GM12874 (cell line): Measurements from ENCODE around the gene SART1.

ENCODE experiments used
- CTCF ChIP-seq: IDR thresholded peaks from 2 replicates; pipeline ENCODE4 v1.5.1; 2011; ENCODE audit warnings: low read depth, mild to moderate bottlenecking, control low read depth, low read length, moderate library complexity; ENCODE audit not compliant: insufficient read depth

SART1 gene

GRCh38 chr11:65925397-65925796 lies 36.1 kb upstream of the SART1 start:
- TF ChIP-seq CTCF: no peak

DNA sequence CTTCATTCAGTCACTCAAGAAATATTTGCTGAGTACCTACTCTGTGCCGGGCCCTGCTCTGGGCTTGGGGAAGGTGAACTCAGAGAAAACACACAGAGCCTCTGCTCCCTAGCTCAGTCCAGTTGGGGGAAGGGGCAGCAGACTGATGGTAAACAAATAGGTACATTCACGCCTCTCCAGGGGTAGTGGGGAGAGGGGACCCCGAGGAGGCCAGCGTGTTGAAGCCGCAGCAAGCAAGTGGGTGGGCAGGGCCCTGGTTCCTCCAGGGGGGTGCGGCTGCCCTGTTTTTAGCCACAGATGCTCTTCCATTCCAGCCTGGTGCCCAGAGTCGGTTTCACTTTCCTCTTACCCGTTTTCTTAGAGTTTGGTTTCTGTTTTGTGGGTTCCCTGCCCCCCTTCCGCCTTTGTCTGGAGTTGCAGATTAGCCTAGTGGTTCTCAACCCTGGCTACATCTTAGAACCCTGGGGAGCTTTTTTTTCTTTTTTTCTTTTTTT lies 33.6 kb upstream of the SART1 start:
- no peak for TF ChIP-seq CTCF

DNA sequence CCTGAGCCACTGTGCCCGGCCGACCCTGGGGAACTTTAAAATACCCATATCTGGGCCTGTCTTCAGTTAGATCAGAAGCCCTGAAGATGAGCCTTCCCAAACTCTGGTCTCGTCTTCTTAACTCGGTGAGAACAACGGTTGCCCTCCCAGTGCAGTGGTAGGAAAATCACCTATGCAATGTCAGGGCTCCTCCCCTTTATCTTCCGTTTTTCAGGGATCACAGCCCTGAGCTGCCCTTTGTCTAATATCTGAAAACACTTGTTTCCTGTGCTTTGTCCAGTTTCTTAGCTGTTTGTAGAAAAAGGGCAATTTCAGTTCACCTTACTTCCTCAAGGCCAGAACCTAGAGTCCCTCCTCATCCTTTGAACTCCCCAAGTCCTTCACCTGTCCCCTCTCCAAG lies 32.9 kb upstream of the SART1 start:
- no peak for TF ChIP-seq CTCF

DNA sequence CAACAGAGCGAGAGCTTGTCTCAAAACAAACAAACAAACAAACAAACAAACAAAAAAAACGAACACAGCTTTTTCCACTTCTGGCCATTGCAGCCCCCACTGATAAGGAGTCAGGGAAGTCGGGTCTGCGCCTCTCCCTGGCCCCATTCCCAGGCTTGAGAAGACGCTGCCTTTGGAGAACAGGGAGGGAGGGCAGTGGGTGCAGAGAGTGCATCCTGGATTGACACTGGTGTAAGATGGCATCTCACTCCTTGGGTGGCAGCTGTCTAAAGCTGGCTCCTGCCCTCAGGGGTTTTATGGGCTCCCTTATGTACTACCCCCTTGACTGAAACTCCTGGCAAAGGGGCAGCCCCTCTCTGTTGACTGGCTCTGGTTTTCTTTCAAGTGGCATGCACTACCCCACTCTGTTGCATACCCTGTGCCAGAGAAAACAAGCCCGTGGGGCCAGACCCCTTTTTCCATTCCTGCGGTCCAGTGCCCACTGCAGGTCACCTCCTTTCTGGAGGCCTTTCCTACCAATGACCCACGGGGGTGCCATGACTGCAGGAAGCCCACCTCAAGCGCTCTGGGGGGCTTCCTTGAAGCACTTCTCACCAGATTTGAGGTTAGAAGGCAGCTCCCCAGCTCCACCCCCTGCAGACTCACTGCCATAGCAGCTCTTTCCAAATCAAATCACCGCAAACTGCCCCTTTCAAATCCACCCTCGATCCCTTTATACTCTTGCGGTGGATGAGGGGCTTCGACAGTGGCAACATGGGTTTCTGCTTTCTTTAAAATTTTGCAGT lies 29.6 kb upstream of the SART1 start:
- TF ChIP-seq CTCF: no peak

GRCh38 chr11:65932558-65932919 lies 29.0 kb upstream of the SART1 start:
- 0 out of 2 replicates have a peak, but pooled peaks have one; percentile 1 for TF ChIP-seq CTCF

- no peak for TF ChIP-seq CTCF
These were observed 27.5 kb upstream of the SART1 start for GRCh38 chr11:65934014-65934413.

- no peak for TF ChIP-seq CTCF
These were observed 23.8 kb upstream of the SART1 start for GRCh38 chr11:65937766-65938165.
